ENCODE measurements around the gene NAT8L. TPM values are rescaled to one million over a fixed set of nuclear protein-coding genes. Genes with fewer than 3 reads are reported as not detected.
A peak's percentile ranks its signal among the peaks of the same experiment; 100 is the strongest.

NAT8L gene
- total and polyA plus RNA-seq, 2 of the 13 experiments (the other 11 are each of a cell fraction or from before 2014, with no cell fraction given) = 2.2 to 3.3 TPM

GRCh38 chr4:2061186-2062131, 2.3 kb downstream of the NAT8L start (continued):
- TF ChIP-seq ZNF407 (CRISPR knock-in tag; IDR thresholded peaks at IDR 0.05; ENCODE audit: not compliant biosample characterization) (peak; percentile 44), ZNF547 (CRISPR knock-in tag; IDR thresholded peaks at IDR 0.05) (peak; percentile 71; the same call in 1 of the 2 replicates), MTERF4 (CRISPR knock-in tag; IDR thresholded peaks at IDR 0.05) (no peak), ZNF264 (CRISPR knock-in tag; IDR thresholded peaks at IDR 0.05) (no peak), LCORL (IDR thresholded peaks at IDR 0.05) (no peak), LCORL (CRISPR knock-in tag; IDR thresholded peaks at IDR 0.05) (peak; percentile 75; the same call in 1 of the 2 replicates), ZNF777 (CRISPR knock-in tag; IDR thresholded peaks at IDR 0.05) (peak; percentile 67), AKAP8 (CRISPR knock-in tag; IDR thresholded peaks at IDR 0.05) (peak; percentile 74; the same call in 1 of the 2 replicates), NR2F6 (IDR thresholded peaks at IDR 0.05) (0 out of 2 replicates have a peak, but pooled peaks have one; percentile 15), NR2F6 (CRISPR knock-in tag; IDR thresholded peaks at IDR 0.05) (peak; percentile 35; the same call in 1 of the 2 replicates), PHF8 (CRISPR knock-in tag; IDR thresholded peaks at IDR 0.05) (peak; percentile 24; the same call in 1 of the 2 replicates), CBX5 (CRISPR knock-in tag; IDR thresholded peaks at IDR 0.05; ENCODE audit: borderline replicate concordance) (no peak), ZNF710 (CRISPR knock-in tag; IDR thresholded peaks at IDR 0.05; ENCODE audit: borderline replicate concordance) (peak; percentile 41; the same call in 1 of the 2 replicates), FOXO4 (CRISPR knock-in tag; conservative IDR thresholded peaks at IDR 0.05) (no peak), PPARG (CRISPR knock-in tag; conservative IDR thresholded peaks at IDR 0.05) (0 out of 2 replicates have a peak, but pooled peaks have one; percentile 27)
